ENCODE measurements around the gene RAN.
A peak's percentile ranks its signal among the peaks of the same experiment; 100 is the strongest.
"Not testable (repeated sequence)": the region's sequence is repeated elsewhere in the genome, so short reads cannot be mapped to it uniquely, and the experiment has no call there.

Gene RAN

DNA sequence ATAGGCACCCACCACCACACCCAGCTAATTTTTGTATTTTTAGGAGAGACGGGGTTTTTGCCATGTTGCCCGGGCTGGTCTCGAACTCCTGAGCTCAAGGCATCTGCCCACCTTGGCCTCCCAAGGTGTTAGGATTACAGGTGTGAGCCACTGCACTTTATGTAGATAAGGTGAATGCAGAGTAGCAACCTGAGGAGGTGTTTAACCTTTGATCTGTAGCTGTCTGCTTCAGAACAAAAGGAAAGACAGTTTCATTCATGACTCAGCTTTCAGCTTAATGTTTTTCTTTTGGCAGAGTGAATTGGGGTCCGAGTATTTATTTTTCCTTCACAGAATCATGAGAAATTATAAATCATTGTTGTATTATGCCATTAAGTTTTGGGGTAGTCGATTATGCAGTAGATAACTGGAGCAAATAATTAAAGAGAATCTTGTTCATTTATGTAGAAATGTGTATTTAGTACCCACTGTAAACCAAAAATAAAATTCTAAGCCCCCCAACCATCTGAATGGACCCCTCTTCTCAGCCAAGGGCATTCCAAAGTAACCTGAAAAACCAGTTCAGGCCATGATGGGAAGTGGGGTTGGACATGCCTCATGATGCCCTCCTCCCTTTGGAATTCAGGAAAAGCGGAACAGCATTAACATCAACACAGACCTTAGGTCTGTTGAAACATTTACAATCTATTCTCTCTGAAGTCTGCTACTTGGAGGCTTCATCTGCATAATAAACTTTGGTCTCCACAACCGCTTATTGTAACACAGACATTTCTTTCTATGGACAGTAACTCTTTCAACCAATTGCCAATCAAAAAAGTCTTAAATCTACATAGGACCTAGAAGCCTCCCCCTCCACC lies 22.1 kb upstream of the RAN start:
- DNase-seq = no peak

- no peak for DNase-seq
These were observed 21.3 kb upstream of the RAN start for GRCh38 chr12:130850418-130851021.

- DNase-seq = no peak
These were observed 15.8 kb upstream of the RAN start for GRCh38 chr12:130856088-130856487.

DNA sequence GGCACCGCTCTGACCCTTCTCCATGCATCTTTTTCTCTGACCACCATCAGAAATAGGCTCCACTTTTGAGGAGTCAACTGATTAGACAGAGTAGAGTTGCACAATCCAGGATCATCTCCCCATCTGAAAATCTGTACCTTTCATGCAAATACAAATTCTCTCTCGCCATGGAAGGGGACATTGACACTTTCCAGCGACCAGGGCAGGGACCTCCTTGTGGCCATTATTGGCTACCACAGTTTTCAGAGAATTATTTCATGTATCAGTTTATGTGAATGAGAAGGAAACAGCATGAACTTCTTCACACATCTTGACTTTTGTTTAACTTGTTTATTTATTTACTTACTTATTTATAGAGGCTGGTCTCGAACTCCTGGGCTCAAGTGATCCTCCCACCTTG lies 13.8 kb upstream of the RAN start:
- DNase-seq = no peak

DNA sequence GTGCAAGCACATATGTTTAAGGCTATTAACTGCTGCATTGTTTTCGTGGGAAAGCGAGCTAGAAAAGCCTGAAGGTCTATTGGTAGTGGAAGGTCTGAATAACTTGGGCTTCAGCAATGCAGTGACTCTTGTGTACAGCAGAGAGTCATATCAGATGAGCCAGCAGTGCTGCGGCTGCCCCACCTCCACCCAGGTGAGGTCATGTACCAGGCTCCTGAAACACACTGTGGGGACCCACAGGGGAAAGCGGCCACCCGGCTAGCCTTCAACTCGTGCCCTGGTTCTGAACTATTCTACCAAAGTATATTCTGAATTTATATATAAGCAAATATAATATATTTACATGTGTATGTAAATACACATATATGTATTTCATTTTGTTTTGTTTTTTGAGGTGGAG lies 12.7 kb upstream of the RAN start:
- DNase-seq = no peak

DNA sequence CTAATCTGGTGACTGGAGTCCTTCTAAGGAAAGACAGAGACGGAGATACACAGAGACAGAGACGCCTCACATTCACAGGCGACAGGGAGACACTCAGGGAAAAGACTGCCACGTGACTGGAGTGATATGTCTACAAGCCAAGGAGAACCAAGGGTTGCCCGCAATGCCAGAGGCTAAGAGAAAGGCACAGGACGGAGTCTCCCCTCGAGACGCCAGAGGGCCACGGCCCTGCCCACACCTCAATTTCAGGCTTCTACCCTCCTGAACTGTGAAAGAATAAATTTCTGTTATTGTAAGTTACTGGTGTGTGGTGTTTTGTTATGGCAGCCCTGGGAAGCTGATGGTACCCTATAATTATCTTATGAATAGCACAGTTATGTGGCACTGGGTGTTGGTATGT lies 11.6 kb upstream of the RAN start:
- no peak for DNase-seq

- DNase-seq = no peak
These were observed 9.7 kb upstream of the RAN start for GRCh38 chr12:130862161-130862560.

- not testable (repeated sequence) for DNase-seq
These were observed 9.1 kb upstream of the RAN start for GRCh38 chr12:130862771-130863170.

- no peak for DNase-seq
These were observed 8.6 kb upstream of the RAN start for GRCh38 chr12:130863298-130863697.

DNA sequence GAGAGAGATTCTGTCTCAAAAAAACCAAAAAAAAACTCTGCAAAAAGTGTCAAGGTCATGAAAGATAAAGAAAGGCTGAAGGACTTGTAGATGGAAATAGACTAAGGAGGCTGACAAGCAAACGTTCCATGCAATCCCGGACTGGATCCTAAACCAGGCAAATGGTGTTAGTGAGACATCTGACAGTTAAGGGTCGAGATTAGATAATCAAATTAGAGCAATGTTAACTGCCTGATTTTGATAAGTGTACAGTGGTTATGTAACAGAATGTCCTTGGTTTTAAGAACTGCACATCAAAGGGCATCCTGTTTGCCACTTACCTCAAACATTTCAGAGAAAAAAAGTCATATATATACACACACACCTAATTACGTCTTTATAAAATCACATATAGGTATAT lies 3.5 kb upstream of the RAN start:
- no peak for DNase-seq

- peak; percentile 77 for DNase-seq
These were observed 1.2 kb upstream of the RAN start for GRCh38 chr12:130870442-130871285.

DNA sequence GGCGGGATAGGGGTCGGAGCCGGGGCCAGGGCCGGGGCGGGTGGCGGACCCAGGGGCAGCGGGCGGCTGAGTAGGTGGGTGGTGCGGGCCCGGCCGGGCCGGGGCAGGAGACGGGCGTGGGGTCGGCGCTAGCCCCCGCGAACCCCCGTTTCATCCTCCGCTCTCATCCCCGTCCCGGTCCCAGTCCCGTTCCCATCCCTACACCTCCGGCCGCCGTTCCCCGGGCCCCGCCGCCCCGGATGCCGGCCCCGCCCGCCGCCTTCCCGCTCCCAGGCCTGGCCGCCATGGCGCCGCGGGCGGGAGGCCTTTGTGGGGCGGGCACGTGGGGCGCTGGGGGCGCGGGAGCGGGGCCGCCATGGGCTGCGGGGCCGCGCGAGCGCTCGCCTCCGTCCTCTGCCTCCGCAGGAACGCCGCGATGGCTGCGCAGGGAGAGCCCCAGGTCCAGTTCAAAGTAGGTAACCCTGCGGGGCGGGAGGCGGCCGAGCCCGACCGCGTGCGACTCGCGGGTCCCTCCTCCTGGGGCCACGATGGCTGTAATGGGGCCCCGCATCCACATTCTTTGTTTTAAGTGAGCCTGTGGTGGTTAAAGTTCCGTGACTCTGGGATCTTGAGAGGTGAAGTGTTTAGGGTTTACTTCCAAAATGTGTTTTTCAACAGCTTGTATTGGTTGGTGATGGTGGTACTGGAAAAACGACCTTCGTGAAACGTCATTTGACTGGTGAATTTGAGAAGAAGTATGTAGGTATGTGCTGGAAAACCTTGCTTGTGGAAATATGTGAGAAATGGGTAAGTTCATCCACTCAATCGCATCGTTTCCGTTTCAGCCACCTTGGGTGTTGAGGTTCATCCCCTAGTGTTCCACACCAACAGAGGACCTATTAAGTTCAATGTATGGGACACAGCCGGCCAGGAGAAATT lies 572 bp downstream of the RAN start:
- peak; percentile 54 for DNase-seq

GRCh38 chr12:130873106-130873795 lies 1.4 kb downstream of the RAN start:
- DNase-seq = no peak

DNA sequence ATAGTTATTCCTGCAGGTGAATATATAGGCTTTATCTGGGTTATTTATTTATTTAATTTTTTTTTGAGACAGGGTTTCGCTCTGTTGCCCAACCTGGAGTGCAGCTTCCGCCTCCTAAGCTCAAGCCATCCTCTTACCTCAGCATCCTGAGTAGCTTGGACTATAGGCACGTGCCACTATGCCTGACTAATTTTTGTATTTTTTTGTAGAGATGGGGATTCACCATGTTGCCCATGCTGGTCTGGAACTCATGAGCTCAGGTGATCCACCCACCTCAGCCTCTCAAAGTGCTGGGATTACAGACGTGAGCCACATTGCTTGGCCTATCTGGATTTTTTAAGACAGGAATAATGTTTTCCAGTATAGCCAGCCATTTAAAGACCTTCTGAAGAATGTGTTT lies 2.0 kb downstream of the RAN start:
- DNase-seq = no peak

DNA sequence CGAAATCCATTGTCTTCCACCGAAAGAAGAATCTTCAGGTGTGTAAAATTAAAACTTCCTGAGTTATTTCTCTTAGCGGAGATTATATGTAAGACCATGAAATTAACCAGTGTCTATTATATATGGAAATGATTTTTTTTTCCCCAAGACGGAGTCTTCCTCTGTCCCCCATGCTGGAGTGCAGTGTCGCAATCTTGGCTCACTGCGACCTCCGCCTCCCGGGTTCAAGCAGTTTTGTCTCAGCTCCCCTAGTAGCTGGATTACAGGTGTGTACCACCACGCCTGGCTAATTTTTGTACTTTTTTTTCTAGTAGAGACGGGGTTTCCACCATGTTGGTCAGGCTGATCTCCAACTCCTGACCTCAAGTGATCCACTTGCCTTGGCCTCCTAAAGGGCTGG lies 2.8 kb downstream of the RAN start:
- no peak for DNase-seq

DNA sequence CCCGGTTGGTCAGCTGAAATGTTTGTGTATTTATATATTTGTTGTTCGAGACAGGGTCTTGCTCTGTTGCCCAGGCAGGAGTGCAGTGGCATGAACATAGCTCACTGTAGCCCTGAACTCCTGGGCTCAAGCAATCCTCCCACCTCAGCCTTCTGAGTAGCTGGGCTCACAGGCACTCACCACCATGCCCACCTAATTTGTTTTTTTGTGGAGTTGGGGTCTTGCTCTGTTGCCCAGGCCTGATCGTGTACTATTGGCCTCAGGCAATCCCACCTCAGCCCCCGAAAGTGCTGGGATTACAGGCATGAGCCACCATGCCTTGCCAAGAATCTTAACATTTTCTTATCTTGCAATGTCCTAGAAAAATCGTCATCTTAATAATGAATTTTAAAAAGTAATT lies 3.3 kb downstream of the RAN start:
- DNase-seq = no peak

DNA sequence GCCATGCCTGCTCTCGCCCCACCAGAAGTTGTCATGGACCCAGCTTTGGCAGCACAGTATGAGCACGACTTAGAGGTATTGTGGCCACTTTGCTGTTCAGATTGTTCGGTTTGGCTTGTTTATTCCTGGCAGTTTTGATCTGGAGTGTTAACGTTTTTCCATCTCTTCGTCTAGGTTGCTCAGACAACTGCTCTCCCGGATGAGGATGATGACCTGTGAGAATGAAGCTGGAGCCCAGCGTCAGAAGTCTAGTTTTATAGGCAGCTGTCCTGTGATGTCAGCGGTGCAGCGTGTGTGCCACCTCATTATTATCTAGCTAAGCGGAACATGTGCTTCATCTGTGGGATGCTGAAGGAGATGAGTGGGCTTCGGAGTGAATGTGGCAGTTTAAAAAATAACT lies 3.8 kb downstream of the RAN start:
- not testable (repeated sequence) for DNase-seq

GRCh38 chr12:130876297-130876696 lies 4.4 kb downstream of the RAN start:
- DNase-seq = no peak

GRCh38 chr12:130876758-130877157 lies 4.9 kb downstream of the RAN start:
- no peak for DNase-seq

GRCh38 chr12:130877333-130877732 lies 5.5 kb downstream of the RAN start:
- DNase-seq = no peak

DNA sequence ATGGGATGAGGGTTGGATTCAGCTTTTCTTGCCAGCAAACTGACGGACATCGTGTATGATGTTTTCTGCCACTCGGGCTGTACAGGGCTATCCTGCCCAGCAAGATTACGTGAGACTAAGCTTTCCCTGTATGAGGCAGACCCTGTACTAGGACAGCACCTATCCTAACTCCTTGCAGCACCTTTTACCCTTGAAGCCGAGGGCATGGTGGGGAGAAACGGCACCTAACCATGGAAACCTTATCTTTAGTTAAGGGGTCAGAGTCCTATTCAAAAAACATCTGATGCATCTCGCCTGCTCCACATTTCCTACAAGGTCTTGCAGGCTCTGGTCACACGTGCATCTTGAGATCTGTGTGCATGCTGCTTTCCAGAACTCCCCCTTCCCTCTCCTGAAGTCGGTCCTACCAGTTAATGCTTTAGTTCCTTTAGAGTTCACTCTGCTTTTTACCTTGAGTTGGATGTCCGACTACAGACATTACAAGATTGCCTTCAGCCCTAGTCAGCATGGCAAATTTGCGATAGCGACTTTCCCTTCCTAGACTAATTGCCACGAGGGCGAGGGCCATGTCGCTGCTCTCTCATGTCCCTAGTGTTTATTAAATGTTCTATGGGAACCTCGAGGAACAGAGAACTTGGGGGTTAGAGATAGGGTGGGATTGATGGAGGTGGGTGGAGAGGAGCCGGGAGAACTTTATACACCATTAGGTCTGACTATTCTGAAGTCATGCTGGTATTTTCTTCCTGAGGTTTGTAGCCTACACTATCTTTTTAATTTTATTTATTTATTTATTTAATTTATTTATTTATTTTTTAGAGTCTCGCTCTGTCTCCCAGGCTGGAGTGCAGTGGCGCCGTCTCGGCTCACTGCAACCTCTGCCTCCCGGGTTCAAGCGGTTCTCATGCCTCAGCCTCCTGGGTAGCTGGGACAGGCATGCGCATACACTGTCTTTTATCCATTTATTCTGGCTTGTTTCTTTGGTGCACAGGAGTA lies 6.6 kb downstream of the RAN start:
- no peak for DNase-seq

Data from retina (tissue), 1 donor.